Neural crest cell (in vitro differentiated cells): ENCODE data around the gene LCN10. TPM values are rescaled to one million over a fixed set of nuclear protein-coding genes. Genes with fewer than 3 reads are reported as not detected.

Experiments used
- DNase-seq: peaks from one replicate; pipeline ENCODE4 v3.0.0; 2021; ENCODE audit warnings: low read depth, mixed read lengths, low spot score
- H3K27ac Mint-ChIP-seq: one replicate; pipeline ENCODE4 v1.8.0; 2021; ENCODE audit warnings: mild to moderate bottlenecking, mixed read lengths; ENCODE audit not compliant: unreplicated experiment
- H3K27me3 Mint-ChIP-seq: 2 replicates; pipeline ENCODE4 v1.8.0; 2021; ENCODE audit warnings: low read depth, mild to moderate bottlenecking, mixed read lengths
- H3K36me3 Mint-ChIP-seq: 2 replicates; pipeline ENCODE4 v1.8.0; 2021; ENCODE audit warnings: low read depth, mild to moderate bottlenecking, mixed read lengths
- H3K4me1 Mint-ChIP-seq: 2 replicates; pipeline ENCODE4 v1.8.0; 2021; ENCODE audit warnings: mixed read lengths
- H3K4me3 Mint-ChIP-seq: one replicate; pipeline ENCODE4 v1.8.0; 2021; ENCODE audit warnings: mild to moderate bottlenecking, mixed read lengths
- H3K9me3 Mint-ChIP-seq: 2 replicates; pipeline ENCODE4 v1.8.0; 2021; ENCODE audit warnings: mixed read lengths
- total RNA-seq: library from RNA; stranded (reverse); gene quantifications from 2 replicates; pipeline ENCODE4 v1.2.1, GENCODE V29; 2021
- TF ChIP-seq, protein P1 (sequence below): fragments of 200-600 bp; sonication (generic); conservative IDR thresholded peaks from 2 replicates; pipeline ENCODE4 v1.5.0; 2021; ENCODE audit warnings: antibody characterized with exemption, mild to moderate bottlenecking

The LCN10 gene
- total RNA-seq, 1 donor from 2014 or later = not detected

GRCh38 chr9:136748666-136749611 is 6.2 kb upstream of the LCN10 start:
- no peak for DNase-seq
- Mint-ChIP-seq H3K36me3 (no peaks in the 10 kb centered on the region), H3K4me1 (no peaks in the 10 kb centered on the region), H3K27me3 (peaks cover 13% of the 10 kb centered on the region), H3K4me3 (no peak overlapping the region), H3K27ac (no peak overlapping the region), H3K9me3 (peaks cover 6% of the 10 kb centered on the region)
- TF ChIP-seq, protein P1, sequence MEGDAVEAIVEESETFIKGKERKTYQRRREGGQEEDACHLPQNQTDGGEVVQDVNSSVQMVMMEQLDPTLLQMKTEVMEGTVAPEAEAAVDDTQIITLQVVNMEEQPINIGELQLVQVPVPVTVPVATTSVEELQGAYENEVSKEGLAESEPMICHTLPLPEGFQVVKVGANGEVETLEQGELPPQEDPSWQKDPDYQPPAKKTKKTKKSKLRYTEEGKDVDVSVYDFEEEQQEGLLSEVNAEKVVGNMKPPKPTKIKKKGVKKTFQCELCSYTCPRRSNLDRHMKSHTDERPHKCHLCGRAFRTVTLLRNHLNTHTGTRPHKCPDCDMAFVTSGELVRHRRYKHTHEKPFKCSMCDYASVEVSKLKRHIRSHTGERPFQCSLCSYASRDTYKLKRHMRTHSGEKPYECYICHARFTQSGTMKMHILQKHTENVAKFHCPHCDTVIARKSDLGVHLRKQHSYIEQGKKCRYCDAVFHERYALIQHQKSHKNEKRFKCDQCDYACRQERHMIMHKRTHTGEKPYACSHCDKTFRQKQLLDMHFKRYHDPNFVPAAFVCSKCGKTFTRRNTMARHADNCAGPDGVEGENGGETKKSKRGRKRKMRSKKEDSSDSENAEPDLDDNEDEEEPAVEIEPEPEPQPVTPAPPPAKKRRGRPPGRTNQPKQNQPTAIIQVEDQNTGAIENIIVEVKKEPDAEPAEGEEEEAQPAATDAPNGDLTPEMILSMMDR = no peak

- Mint-ChIP-seq H3K4me3 (no peak within 1 kb of the TSS), H3K36me3 (no peaks in the 10 kb centered on the region), H3K27ac (no peak within 1 kb of the TSS), H3K9me3 (peaks cover 6% of the 10 kb centered on the region), H3K4me1 (no peaks in the 10 kb centered on the region), H3K27me3 (peaks cover 13% of the 10 kb centered on the region)
- TF ChIP-seq, protein P1 = no peak
- DNase-seq = no peak
Observed at GRCh38 chr9:136748201-136748600, 5.5 kb upstream of the LCN10 start, which contains the start of gene LCN6. Gene LCN6, minus strand, starts transcription at chr9:136748525. Its CDS starts 42 bp downstream, at chr9:136748483.

GRCh38 chr9:136747161-136748060 is 4.7 kb upstream of the LCN10 start:
- peaks cover 11% of the 10 kb centered on the region for H3K27me3 Mint-ChIP-seq
- peaks cover 4% of the 10 kb centered on the region for H3K9me3 Mint-ChIP-seq
- H3K27ac Mint-ChIP-seq = no peak overlapping the region
- no peaks in the 10 kb centered on the region for H3K4me1 Mint-ChIP-seq
- DNase-seq = no peak
- TF ChIP-seq, protein P1 = no peak
- no peaks in the 10 kb centered on the region for H3K36me3 Mint-ChIP-seq
- no peak overlapping the region for H3K4me3 Mint-ChIP-seq

GRCh38 chr9:136746621-136747020 is 3.9 kb upstream of the LCN10 start:
- no peaks in the 10 kb centered on the region for H3K4me1 Mint-ChIP-seq
- no peak for DNase-seq
- no peaks in the 10 kb centered on the region for H3K36me3 Mint-ChIP-seq
- peaks cover 5% of the 10 kb centered on the region for H3K27me3 Mint-ChIP-seq
- TF ChIP-seq, protein P1 = no peak
- peaks cover under 1% of the 10 kb centered on the region for H3K9me3 Mint-ChIP-seq
- no peak overlapping the region for H3K27ac Mint-ChIP-seq
- no peak overlapping the region for H3K4me3 Mint-ChIP-seq

DNA sequence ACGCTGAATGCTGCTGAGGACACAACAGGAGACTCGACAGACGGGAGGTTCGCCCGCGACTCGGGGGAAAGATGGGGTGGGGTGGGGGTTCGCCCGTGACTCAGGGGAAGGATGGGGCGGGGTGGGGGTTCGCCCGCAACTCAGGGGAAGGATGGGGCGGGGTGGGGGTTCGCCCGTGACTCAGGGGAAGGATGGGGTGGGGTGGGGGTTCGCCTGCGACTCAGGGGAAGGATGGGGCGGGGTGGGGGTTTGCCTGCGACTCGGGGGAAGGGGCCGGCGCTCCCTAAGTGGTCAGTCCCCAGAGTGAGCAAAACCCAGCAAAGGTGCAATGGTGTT is 3.4 kb upstream of the LCN10 start:
- no peaks in the 10 kb centered on the region for H3K9me3 Mint-ChIP-seq
- DNase-seq = no peak
- TF ChIP-seq, protein P1 = no peak

More for the DNA sequence above, 3.4 kb upstream of the LCN10 start:
- H3K27me3 Mint-ChIP-seq = peaks cover 2% of the 10 kb centered on the region
- H3K4me1 Mint-ChIP-seq = no peaks in the 10 kb centered on the region
- H3K36me3 Mint-ChIP-seq = no peaks in the 10 kb centered on the region
- H3K4me3 Mint-ChIP-seq = no peak overlapping the region
- no peak overlapping the region for H3K27ac Mint-ChIP-seq
